Measurements from ENCODE around the gene KRTAP10-1. TPM values are rescaled to one million over a fixed set of nuclear protein-coding genes. Genes with fewer than 3 reads are reported as not detected.

Gene KRTAP10-1
- total RNA-seq, 3 donors from 2014 or later: not detected

DNA sequence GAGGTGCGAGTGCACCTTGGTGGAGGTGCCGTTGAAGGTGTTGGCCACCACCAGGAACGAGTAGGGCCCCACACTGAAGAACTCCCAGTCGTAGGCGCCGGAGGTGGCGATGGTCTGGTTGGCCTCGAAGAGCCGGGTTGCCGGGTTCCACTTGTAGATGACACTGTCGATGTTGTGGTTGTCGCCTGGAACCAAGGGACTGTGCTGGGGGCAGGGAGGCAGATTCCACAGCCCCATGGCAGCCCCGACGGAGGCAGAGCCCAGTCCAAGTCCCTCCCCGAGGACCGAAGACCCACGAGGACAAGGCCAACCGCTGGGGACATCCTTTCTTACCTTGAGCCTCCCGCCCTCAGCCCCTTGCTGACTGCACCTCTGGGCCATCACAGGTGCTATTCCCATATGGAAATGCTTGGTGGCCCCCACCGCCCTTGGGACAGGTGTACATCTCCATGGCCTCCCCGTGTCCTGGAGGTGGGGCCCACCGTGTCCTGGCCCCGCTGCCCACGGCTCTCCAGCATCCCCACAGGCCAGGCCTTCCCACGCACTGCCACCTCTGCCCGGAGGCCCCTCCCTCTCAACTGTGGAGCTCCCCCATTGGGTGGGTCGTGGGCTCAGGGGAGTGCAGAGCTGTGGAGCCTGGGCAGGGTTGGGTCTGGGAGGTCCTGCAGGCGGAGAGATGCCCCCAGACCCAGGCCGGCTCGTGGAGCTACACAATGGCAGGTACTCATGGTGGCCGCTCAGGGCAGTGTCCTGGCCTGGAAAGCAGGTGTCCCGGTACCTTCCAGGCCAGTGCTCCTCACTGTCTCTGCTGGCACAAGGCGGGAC, 17.9 kb downstream of the KRTAP10-1 start:
- no peak for ATAC-seq
- intact Hi-C loops (cut with DNase I, micrococcal nuclease): no loop called here

DNA sequence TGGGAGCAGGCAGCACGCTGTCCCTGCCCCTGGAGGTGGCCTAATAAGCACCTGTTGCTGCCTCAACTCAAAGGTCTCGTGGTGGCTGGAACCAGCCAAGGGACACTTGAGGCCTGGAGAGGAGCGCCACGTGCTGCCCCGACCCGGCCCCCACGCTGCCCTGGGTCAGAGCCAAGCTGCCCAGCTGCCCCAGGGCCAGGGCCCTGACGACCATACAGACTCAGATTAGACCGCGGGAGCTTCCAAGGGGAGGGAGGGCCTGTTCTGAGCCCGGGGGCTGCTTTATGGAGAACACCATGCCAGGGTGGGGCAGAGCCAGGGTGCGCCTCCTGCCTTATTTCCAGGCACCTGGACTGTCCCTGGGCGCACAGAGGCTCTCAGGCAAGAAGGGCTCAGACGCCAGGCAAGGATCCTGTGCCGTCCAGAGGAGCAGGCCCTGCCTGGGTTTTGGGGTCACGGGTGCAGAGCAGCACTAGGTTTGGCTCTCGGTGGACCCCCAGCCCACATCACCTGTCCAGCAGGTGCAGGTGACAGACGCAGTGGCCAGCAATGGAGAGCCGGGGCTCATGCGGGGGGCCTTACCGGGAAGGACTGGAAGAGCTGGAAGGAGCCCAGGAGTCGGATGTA, 18.6 kb downstream of the KRTAP10-1 start:
- TF ChIP-seq, protein P1, sequence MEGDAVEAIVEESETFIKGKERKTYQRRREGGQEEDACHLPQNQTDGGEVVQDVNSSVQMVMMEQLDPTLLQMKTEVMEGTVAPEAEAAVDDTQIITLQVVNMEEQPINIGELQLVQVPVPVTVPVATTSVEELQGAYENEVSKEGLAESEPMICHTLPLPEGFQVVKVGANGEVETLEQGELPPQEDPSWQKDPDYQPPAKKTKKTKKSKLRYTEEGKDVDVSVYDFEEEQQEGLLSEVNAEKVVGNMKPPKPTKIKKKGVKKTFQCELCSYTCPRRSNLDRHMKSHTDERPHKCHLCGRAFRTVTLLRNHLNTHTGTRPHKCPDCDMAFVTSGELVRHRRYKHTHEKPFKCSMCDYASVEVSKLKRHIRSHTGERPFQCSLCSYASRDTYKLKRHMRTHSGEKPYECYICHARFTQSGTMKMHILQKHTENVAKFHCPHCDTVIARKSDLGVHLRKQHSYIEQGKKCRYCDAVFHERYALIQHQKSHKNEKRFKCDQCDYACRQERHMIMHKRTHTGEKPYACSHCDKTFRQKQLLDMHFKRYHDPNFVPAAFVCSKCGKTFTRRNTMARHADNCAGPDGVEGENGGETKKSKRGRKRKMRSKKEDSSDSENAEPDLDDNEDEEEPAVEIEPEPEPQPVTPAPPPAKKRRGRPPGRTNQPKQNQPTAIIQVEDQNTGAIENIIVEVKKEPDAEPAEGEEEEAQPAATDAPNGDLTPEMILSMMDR (IDR thresholded peaks at IDR 0.05): no peak
- Histone ChIP-seq H3K4me3 (no peak overlapping the region), H3K9me3 (no peaks in the 10 kb centered on the region), H3K4me1 (ENCODE audit: low read depth) (no peaks in the 10 kb centered on the region), H3K36me3 (ENCODE audit: low read depth) (no peaks in the 10 kb centered on the region)
- ATAC-seq (no peak), DNase-seq (peak in 2 of 3 donors; percentile 9 to 41)
- intact Hi-C loops (cut with DNase I, micrococcal nuclease): no loop called here

More for the DNA sequence above, 17.9 kb downstream of the KRTAP10-1 start:
- Histone ChIP-seq H3K36me3 (ENCODE audit: low read depth) (no peaks in the 10 kb centered on the region), H3K4me3 (no peak overlapping the region), H3K4me1 (ENCODE audit: low read depth) (no peaks in the 10 kb centered on the region), H3K9me3 (no peaks in the 10 kb centered on the region)
- DNase-seq: peak in 2 of 3 donors; percentile 12 to 34
- TF ChIP-seq, protein P1 (IDR thresholded peaks at IDR 0.05): no peak

DNA sequence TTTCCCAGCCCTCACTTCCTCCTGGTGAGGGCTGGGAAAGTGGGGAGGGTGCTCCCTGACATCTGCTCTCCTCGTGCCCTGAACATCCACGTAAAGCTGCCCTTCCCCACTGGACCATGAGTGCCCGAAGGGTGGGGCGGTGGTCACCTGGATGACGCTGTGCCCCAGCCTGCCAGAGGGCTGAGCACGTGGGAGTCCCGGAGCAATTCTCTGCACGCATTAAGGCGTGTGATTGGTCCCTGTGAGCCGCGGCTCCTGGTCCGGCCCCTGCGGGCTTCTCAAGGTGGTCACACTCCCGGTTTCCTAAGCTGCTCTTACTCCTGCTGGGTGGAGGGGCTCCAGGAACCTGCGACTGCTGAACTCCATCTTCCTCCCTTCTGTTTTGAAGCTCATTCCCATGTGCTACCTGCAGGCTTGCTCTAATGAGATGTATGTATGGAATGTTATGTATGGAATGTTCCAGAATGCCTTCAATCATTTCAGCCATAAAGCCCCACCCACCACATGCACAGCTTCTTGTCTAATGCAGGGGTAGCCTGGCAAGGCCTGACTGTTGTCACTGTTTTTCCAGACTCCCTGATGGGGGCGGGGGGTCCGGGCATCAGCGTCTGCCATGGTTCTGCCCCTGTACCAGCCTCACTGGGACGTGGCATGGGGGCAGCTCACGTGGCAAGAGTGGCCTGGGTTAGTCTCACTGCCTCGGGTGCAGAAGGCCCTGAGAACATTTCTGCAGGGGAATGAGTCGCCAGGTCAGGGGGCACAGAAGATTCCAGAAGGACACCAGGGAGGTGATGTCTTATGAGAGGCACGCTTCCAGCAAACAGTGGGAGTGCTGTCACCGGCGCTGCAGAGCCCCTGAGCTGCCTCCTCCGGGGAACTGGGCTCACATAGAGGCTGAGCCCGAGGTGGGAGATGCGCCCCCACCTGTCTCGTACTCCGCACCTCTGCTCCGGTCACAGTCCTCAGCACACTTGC, 19.4 kb downstream of the KRTAP10-1 start:
- H3K4me3 ChIP-seq: no peak overlapping the region
- H3K4me1 ChIP-seq (ENCODE audit: low read depth): no peaks in the 10 kb centered on the region
- H3K9me3 ChIP-seq: no peaks in the 10 kb centered on the region
- intact Hi-C loops (cut with DNase I, micrococcal nuclease): no loop called here
- TF ChIP-seq, protein P1 (IDR thresholded peaks at IDR 0.05): no peak
- ATAC-seq (no peak), DNase-seq (peak in 1 of 3 donors; percentile 34)
- H3K36me3 ChIP-seq (ENCODE audit: low read depth): no peaks in the 10 kb centered on the region

DNA sequence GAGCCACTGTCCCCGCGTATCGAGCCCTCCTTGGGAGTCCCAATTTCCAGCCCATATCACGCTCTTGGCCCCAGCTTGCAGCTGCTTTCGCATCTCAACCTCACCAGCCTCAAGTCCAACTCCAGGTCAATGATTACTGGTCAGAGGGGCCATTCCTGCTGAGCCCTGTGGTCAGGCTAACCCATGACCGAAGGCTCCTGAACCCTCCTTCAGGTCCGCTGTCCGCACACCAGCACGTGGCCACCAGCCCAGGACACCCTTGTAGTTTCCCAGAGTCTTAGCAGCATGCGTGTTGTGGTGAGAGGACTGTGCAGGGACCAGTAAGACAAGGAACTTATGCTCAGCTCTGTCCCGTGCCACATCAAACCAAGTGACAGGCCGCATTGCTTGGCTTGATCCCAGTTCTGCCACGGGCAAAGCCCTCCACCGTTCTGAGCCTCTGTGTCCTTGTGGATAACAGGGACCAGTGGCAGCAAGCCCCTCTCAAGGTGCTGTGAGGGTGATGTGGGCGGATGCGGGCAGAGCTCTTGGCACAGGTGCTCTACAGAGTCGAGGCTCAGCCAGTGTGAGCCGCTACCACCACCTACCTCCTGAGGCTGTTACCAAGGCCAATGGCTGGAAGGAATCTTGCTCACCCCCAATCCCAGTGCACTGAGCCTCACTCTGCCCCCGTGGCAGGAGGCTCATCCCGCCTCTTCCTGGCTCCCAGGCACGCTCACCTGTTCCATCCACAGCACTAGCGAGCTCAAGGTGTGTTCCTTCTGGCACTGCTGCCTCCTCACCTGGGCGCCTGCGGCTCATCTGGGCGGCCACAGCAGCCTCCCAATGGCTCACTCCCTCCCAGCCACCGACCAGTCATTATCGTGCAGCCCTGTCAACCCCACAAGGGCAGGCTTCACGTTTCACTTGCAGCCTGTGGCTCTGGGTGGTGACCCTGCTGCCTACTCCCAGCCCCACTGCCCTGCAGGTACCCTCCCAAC, 20.4 kb downstream of the KRTAP10-1 start:
- ATAC-seq: no peak

More for the DNA sequence above, 20.4 kb downstream of the KRTAP10-1 start:
- Histone ChIP-seq H3K4me1 (ENCODE audit: low read depth) (no peaks in the 10 kb centered on the region), H3K36me3 (ENCODE audit: low read depth) (no peaks in the 10 kb centered on the region), H3K4me3 (no peak overlapping the region), H3K9me3 (no peaks in the 10 kb centered on the region)
- intact Hi-C loops (cut with DNase I, micrococcal nuclease): no loop called here
- DNase-seq: peak in 2 of 3 donors; percentile 5 to 36
- TF ChIP-seq, protein P1 (IDR thresholded peaks at IDR 0.05): no peak

All from mucosa of descending colon (tissue), 3 donors.